GM12878 (cell line): ENCODE data around the gene VIPAS39. TPM values are rescaled to one million over a fixed set of nuclear protein-coding genes. Genes with fewer than 3 reads are reported as not detected.

ENCODE experiments used
- ATAC-seq: fragments of 200-7000 bp; cut with Tn5 transposase; 3 replicates; pipeline ENCODE4 v1.9.1; 2020; ENCODE audit warnings: mild to moderate bottlenecking, moderate library complexity
- BruUV-seq: library from RNA; stranded (reverse); fragments of 400-500 nt; replicated peaks from 2 replicates; lab custom pipeline; 2021; lab: Mats Ljungman, UMichigan
- CTCF ChIA-PET: fragments of 300-600 bp; sonication (Branson Sonifier 250); formaldehyde crosslinking; extraction: SDS; loops from one replicate; lab custom pipeline; 2021; ENCODE audit warnings: inconsistent platforms; lab: Yijun Ruan, JAX
- POLR2A ChIA-PET: fragments of 350-600 bp; formaldehyde crosslinking; extraction: SDS; loops from one replicate; lab custom pipeline; 2021; ENCODE audit warnings: inconsistent platforms; lab: Charles Lee
- RAD21 ChIA-PET: fragments of 300-600 bp; sonication (Branson Sonifier 250); formaldehyde crosslinking; loops from one replicate; lab custom pipeline; 2023; ENCODE audit warnings: antibody characterized with exemption; ENCODE audit not compliant: unreplicated experiment; lab: Charles Lee
- SMC1A ChIA-PET: fragments of 300-600 bp; sonication (Branson Sonifier 250); formaldehyde crosslinking; loops from one replicate; lab custom pipeline; 2023; ENCODE audit not compliant: unreplicated experiment, uncharacterized antibody; lab: Charles Lee
- DNase-seq: peaks from one replicate; pipeline ENCODE4 v3.0.0-alpha.2; 2011; ENCODE audit warnings: low read depth, low spot score
- FAIRE-seq: peaks from 3 replicates; lab custom pipeline; 2011; peaks lifted over from hg19 to GRCh38; lab: Jason Lieb, UNC
- H2AFZ ChIP-seq: 2 replicates; pipeline ENCODE4 v1.6.0; 2011; ENCODE audit warnings: low read depth, low read length, control low read depth; ENCODE audit not compliant: control insufficient read depth
- H3K27ac ChIP-seq: 2 replicates; pipeline ENCODE4 v1.5.1; 2011; ENCODE audit warnings: control low read depth; ENCODE audit not compliant: control insufficient read depth, insufficient read depth
- H3K27me3 ChIP-seq, 2 experiments: replicated peaks in 1 of 2; 2 replicates each; pipeline versions ENCODE4 v1.6.0 to v1.6.1; 2011; ENCODE audit warnings: low read length in 1 of 2; ENCODE audit not compliant: control insufficient read depth in 2 of 2, insufficient read depth in 2 of 2
- H3K36me3 ChIP-seq, 2 experiments: 2 replicates each; pipeline ENCODE4 v1.5.1; 2011; ENCODE audit warnings: low read length in 1 of 2; ENCODE audit not compliant: control insufficient read depth in 2 of 2, insufficient read depth in 2 of 2
- H3K4me1 ChIP-seq: 2 replicates; pipeline ENCODE4 v1.6.1; 2011; ENCODE audit warnings: mild to moderate bottlenecking, low read length, moderate library complexity, mixed read lengths; ENCODE audit not compliant: control insufficient read depth, insufficient read depth
- H3K4me2 ChIP-seq: 2 replicates; pipeline ENCODE4 v1.6.0; 2011; ENCODE audit warnings: control low read depth; ENCODE audit not compliant: control insufficient read depth, insufficient read depth
- H3K4me3 ChIP-seq: fragments of 200-600 bp; sonication (generic); 2 replicates; pipeline ENCODE4 v1.5.1; 2016
- H3K79me2 ChIP-seq: 2 replicates; pipeline ENCODE4 v1.6.0; 2011; ENCODE audit warnings: low read length; ENCODE audit not compliant: control insufficient read depth, insufficient read depth
- H3K9ac ChIP-seq: 2 replicates; pipeline ENCODE4 v1.8.0; 2011; ENCODE audit warnings: low read length, control low read depth, mixed read lengths; ENCODE audit not compliant: control insufficient read depth, insufficient read depth
- H3K9me3 ChIP-seq: replicated peaks from 3 replicates; pipeline ENCODE4 v1.5.1; 2011; ENCODE audit warnings: mild to moderate bottlenecking, low read length; ENCODE audit not compliant: control insufficient read depth, insufficient read depth
- H4K20me1 ChIP-seq: 2 replicates; pipeline ENCODE4 v1.6.0; 2011; ENCODE audit not compliant: control insufficient read depth, insufficient read depth
- BMI1 ChIP-seq: fragments of 450-650 bp; IDR thresholded peaks from 2 replicates; pipeline ENCODE4 v1.6.1; 2016; ENCODE audit warnings: mild to moderate bottlenecking, moderate library complexity, borderline replicate concordance
- CREB1 ChIP-seq: IDR thresholded peaks from 2 replicates; pipeline ENCODE4 v1.6.1; 2012; ENCODE audit warnings: low read depth, mild to moderate bottlenecking, inconsistent platforms
- EED ChIP-seq: sonication (generic); IDR thresholded peaks from 2 replicates; pipeline ENCODE4 v1.6.1; 2016; ENCODE audit warnings: antibody characterized with exemption, low read depth
- EGR1 ChIP-seq, 2 experiments: IDR thresholded peaks; 1 replicate in 1 of 2; 2 replicates in 1 of 2; pipeline ENCODE4 v1.6.1; 2011 to 2012; ENCODE audit warnings: low read depth in 2 of 2, low read length in 2 of 2, borderline replicate concordance in 1 of 2, mild to moderate bottlenecking in 1 of 2, moderate library complexity in 1 of 2
- FOS ChIP-seq: IDR thresholded peaks from 3 replicates; pipeline ENCODE4 v1.6.1; 2011; ENCODE audit warnings: borderline replicate concordance; ENCODE audit not compliant: insufficient read length; ENCODE audit errors: extremely low read depth
- HCFC1 ChIP-seq: fragments of 150-350 bp; IDR thresholded peaks from 2 replicates; pipeline ENCODE4 v1.6.1; 2014; ENCODE audit warnings: low read length
- HSF1 ChIP-seq: fragments of 150-350 bp; IDR thresholded peaks from 2 replicates; pipeline ENCODE4 v1.6.1; 2014; ENCODE audit warnings: mild to moderate bottlenecking, low read depth, low read length
- JUNB ChIP-seq: IDR thresholded peaks from 2 replicates; pipeline ENCODE4 v1.6.1; 2016; ENCODE audit warnings: antibody characterized with exemption, mild to moderate bottlenecking
- KAT2A ChIP-seq: conservative IDR thresholded peaks from 2 replicates; pipeline ENCODE4 v1.6.1; 2011; ENCODE audit warnings: low read depth, low read length; ENCODE audit not compliant: control insufficient read depth
- MEF2A ChIP-seq: IDR thresholded peaks from 2 replicates; pipeline ENCODE4 v1.6.1; 2011; ENCODE audit warnings: low read depth, mild to moderate bottlenecking, low read length, moderate library complexity; ENCODE audit not compliant: insufficient read depth
- MTA2 ChIP-seq: fragments of 450-650 bp; IDR thresholded peaks from 2 replicates; pipeline ENCODE4 v1.6.1; 2016; ENCODE audit warnings: low read depth, mild to moderate bottlenecking, moderate library complexity
- NR2C1 ChIP-seq: fragments of 450-650 bp; IDR thresholded peaks from 2 replicates; pipeline ENCODE4 v1.6.1; 2017; ENCODE audit warnings: antibody characterized with exemption, mild to moderate bottlenecking, moderate library complexity
- POLR2AphosphoS5 ChIP-seq: IDR thresholded peaks from 2 replicates; pipeline ENCODE4 v1.6.1; 2011; ENCODE audit warnings: mild to moderate bottlenecking, low read length, inconsistent platforms
- SREBF1 ChIP-seq: IDR thresholded peaks from 2 replicates; pipeline ENCODE4 v1.6.1; 2012; ENCODE audit warnings: mild to moderate bottlenecking, low read length
- TARDBP ChIP-seq: IDR thresholded peaks from 2 replicates; pipeline ENCODE4 v1.6.1; 2016; ENCODE audit warnings: borderline replicate concordance
- TCF7 ChIP-seq: IDR thresholded peaks from 2 replicates; pipeline ENCODE4 v1.6.1; 2014; ENCODE audit warnings: antibody characterized with exemption, borderline replicate concordance
- ZNF207 ChIP-seq: fragments of 450-650 bp; IDR thresholded peaks from 2 replicates; pipeline ENCODE4 v1.6.1; 2014; ENCODE audit warnings: antibody characterized with exemption, mild to moderate bottlenecking, borderline replicate concordance
- WGBS: methylation state at CpG from one replicate; pipeline ENCODE4 v1.1.6; 2016; ENCODE audit warnings: low lambda C conversion rate; ENCODE audit not compliant: insufficient replicate concordance, insufficient coverage; ENCODE audit errors: missing lambda C conversion rate; 5-methylcytosine and 5-hydroxymethylcytosine counted together
- in situ Hi-C: fragments of 300-500 bp; cut with MboI; formaldehyde crosslinking; loops from 9 replicates; pipeline ENCODE4 v1.14.3; 2018; ENCODE audit warnings: mixed read lengths
- intact Hi-C: fragments of 100-400 bp; cut with micrococcal nuclease; formaldehyde crosslinking; loops from one replicate; pipeline ENCODE4 v1.14.2; 2022; ENCODE audit not compliant: unreplicated experiment
- polyA plus RNA-seq, 11 experiments: library from polyadenylated mRNA; depleted of rRNA in 4 of 11; unstranded in 6 of 11; stranded (reverse) in 5 of 11; fragments of >200 nt; fragmentation: Nextera tagmentation in 4 of 11; fragmentation: Illumina TruSeq in 1 of 11; extraction: Ambion mirVana in 4 of 11; extraction: Trizol in 1 of 11; gene quantifications; 1 replicate in 1 of 11; 2 replicates in 10 of 11; pipeline versions ENCODE4 v1.2.1 to v1.2.3, GENCODE V29; 2011 to 2016; ENCODE audit warnings: inconsistent platforms in 2 of 11, missing spikeins in 2 of 11, low read depth in 1 of 11
- total RNA-seq, 4 experiments: library from RNA; depleted of rRNA in 3 of 4; stranded (reverse); fragments of >200 nt in 3 of 4; fragmentation: Illumina TruSeq in 1 of 4; extraction: Trizol in 1 of 4; gene quantifications; 2 replicates each; pipeline versions ENCODE4 v1.2.1 to v1.2.3, GENCODE V29; 2013 to 2021
- TF ChIP-seq, protein P1 (sequence below): IDR thresholded peaks from 2 replicates; pipeline ENCODE4 v1.6.1; 2011; ENCODE audit warnings: low read depth, mild to moderate bottlenecking, low read length, moderate library complexity, borderline replicate concordance; ENCODE audit errors: extremely low read depth
- TF ChIP-seq, protein P2 (sequence below): IDR thresholded peaks from 2 replicates; pipeline ENCODE4 v1.6.1; 2012; ENCODE audit warnings: low read length, inconsistent platforms
- TF ChIP-seq, protein P3 (sequence below): fragments of 450-650 bp; IDR thresholded peaks from 2 replicates; pipeline ENCODE4 v1.6.1; 2017; ENCODE audit warnings: borderline replicate concordance

The VIPAS39 gene
- total and polyA plus RNA-seq, 10 of the 15 experiments (the other 5 are each of a cell fraction or from before 2014, with no cell fraction given), result 6.7 to 38.8 (median 18.5) TPM

DNA sequence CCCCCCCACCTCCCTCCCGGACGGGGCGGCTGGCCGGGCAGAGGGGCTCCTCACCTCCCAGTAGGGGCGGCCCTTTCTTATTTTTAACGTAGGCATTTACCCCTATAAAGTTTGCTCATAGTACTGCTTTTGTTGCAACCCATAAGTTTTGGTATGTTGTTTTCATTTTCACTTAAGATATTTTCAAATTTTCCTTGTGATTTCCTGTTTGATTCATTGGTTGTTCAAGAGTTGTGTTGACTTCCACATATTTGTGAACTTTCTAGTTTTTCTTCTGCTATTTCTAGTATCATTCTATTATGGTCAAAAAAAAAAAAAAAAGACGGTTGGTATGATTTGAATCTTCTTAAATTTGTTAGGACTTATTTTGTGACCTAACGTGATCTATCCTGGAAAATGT, 40.6 kb downstream of the VIPAS39 start:
- no peaks in the 10 kb centered on the region for H3K79me2 ChIP-seq
- ChIA-PET SMC1A (no interaction called here), POLR2A (no interaction called here), CTCF (no interaction called here), RAD21 (no interaction called here)
- no peaks in the 10 kb centered on the region for H4K20me1 ChIP-seq
- H3K9ac ChIP-seq, result no peak overlapping the region
- no peak for FAIRE-seq
- no peak overlapping the region for H3K27ac ChIP-seq
- in situ Hi-C loops, result no loop called here
- no peaks in the 10 kb centered on the region for H3K27me3 ChIP-seq
- no peak for DNase-seq
- intact Hi-C loops, result no loop called here
- H3K4me3 ChIP-seq, result no peak overlapping the region
- no peak for ATAC-seq
- H3K9me3 ChIP-seq, result no peaks in the 10 kb centered on the region; the same call in 2 of the 3 replicates
- H3K4me1 ChIP-seq, result no peaks in the 10 kb centered on the region
- no peak for TF ChIP-seq TCF7
- TF ChIP-seq, protein P1, sequence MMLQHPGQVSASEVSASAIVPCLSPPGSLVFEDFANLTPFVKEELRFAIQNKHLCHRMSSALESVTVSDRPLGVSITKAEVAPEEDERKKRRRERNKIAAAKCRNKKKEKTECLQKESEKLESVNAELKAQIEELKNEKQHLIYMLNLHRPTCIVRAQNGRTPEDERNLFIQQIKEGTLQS, result no peak
- TF ChIP-seq FOS, result no peak
- no peak for TF ChIP-seq NR2C1
- no peak for TF ChIP-seq EGR1 (IDR thresholded peaks at IDR 0.05; ENCODE audit: borderline replicate concordance in 1 of 2, low read depth in 2 of 2, low read length in 2 of 2)
- TF ChIP-seq CREB1, result no peak
- TF ChIP-seq EED, result no peak
- no peak for TF ChIP-seq MEF2A
- no peak for TF ChIP-seq KAT2A
- TF ChIP-seq BMI1, result no peak
- TF ChIP-seq, protein P2, sequence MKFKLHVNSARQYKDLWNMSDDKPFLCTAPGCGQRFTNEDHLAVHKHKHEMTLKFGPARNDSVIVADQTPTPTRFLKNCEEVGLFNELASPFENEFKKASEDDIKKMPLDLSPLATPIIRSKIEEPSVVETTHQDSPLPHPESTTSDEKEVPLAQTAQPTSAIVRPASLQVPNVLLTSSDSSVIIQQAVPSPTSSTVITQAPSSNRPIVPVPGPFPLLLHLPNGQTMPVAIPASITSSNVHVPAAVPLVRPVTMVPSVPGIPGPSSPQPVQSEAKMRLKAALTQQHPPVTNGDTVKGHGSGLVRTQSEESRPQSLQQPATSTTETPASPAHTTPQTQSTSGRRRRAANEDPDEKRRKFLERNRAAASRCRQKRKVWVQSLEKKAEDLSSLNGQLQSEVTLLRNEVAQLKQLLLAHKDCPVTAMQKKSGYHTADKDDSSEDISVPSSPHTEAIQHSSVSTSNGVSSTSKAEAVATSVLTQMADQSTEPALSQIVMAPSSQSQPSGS, result no peak
- no peak for TF ChIP-seq HSF1
- no peak for TF ChIP-seq TARDBP
- TF ChIP-seq SREBF1, result no peak
- TF ChIP-seq JUNB, result no peak
- TF ChIP-seq MTA2, result no peak
- TF ChIP-seq ZNF207, result no peak
- no peak for TF ChIP-seq HCFC1
- no peak for TF ChIP-seq POLR2AphosphoS5
- TF ChIP-seq, protein P3, sequence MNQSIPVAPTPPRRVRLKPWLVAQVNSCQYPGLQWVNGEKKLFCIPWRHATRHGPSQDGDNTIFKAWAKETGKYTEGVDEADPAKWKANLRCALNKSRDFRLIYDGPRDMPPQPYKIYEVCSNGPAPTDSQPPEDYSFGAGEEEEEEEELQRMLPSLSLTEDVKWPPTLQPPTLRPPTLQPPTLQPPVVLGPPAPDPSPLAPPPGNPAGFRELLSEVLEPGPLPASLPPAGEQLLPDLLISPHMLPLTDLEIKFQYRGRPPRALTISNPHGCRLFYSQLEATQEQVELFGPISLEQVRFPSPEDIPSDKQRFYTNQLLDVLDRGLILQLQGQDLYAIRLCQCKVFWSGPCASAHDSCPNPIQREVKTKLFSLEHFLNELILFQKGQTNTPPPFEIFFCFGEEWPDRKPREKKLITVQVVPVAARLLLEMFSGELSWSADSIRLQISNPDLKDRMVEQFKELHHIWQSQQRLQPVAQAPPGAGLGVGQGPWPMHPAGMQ, result no peak
- H3K4me2 ChIP-seq, result no peak overlapping the region
- no peaks in the 10 kb centered on the region; a peak in 1 of 4 replicates for H3K36me3 ChIP-seq
- 84% methylated on average over 6 of the region's 8 CpGs for WGBS
- no TSS peak for BruUV-seq
- H2AFZ ChIP-seq, result no peak overlapping the region
